H9 (cell line): Measurements from ENCODE around the gene SFXN2. TPM values are rescaled to one million over a fixed set of nuclear protein-coding genes. Genes with fewer than 3 reads are reported as not detected.

Source experiments
- DNase-seq: peaks from one replicate; pipeline ENCODE4 v3.0.0-alpha.2; 2017
- H2AFZ ChIP-seq: one replicate; pipeline ENCODE4 v1.6.1; 2013; ENCODE audit warnings: mild to moderate bottlenecking, low read length, control low read depth, moderate library complexity
- H2AK5ac ChIP-seq: 2 replicates; pipeline ENCODE4 v1.6.1; 2013; ENCODE audit warnings: low read length, control low read depth, mixed read lengths; ENCODE audit not compliant: insufficient read length
- H2BK120ac ChIP-seq: one replicate; pipeline ENCODE4 v1.6.1; 2013; ENCODE audit warnings: low read depth, mild to moderate bottlenecking, low read length, control low read depth, inconsistent platforms; ENCODE audit not compliant: poor library complexity, severe bottlenecking
- H2BK12ac ChIP-seq: 2 replicates; pipeline ENCODE4 v1.6.1; 2013; ENCODE audit warnings: low read length, control low read depth, mixed read lengths, low read depth; ENCODE audit not compliant: insufficient read length
- H2BK15ac ChIP-seq: 2 replicates; pipeline ENCODE4 v1.6.1; 2013; ENCODE audit warnings: low read depth, low read length, control low read depth
- H2BK20ac ChIP-seq: one replicate; pipeline ENCODE4 v1.6.1; 2013; ENCODE audit warnings: low read depth, mild to moderate bottlenecking, low read length, control low read depth, inconsistent platforms; ENCODE audit not compliant: poor library complexity, severe bottlenecking
- H2BK5ac ChIP-seq: 2 replicates; pipeline ENCODE4 v1.6.1; 2013; ENCODE audit warnings: low read length, control low read depth, mixed read lengths; ENCODE audit not compliant: insufficient read length
- H3K14ac ChIP-seq: 2 replicates; pipeline ENCODE4 v1.6.1; 2013; ENCODE audit warnings: low read length, control low read depth; ENCODE audit not compliant: insufficient read depth
- H3K18ac ChIP-seq: 2 replicates; pipeline ENCODE4 v1.6.1; 2013; ENCODE audit warnings: low read depth, mild to moderate bottlenecking, mixed read lengths, low read length, control low read depth; ENCODE audit not compliant: insufficient read length
- H3K23ac ChIP-seq: 2 replicates; pipeline ENCODE4 v1.6.1; 2013; ENCODE audit warnings: low read length, control low read depth, mixed read lengths, low read depth; ENCODE audit not compliant: insufficient read length
- H3K23me2 ChIP-seq: 2 replicates; pipeline ENCODE4 v1.6.1; 2013; ENCODE audit warnings: low read depth, mild to moderate bottlenecking, mixed read lengths, low read length, control low read depth; ENCODE audit not compliant: insufficient read length, poor library complexity, severe bottlenecking
- H3K27ac ChIP-seq: 2 replicates; pipeline ENCODE4 v1.5.1; 2013; ENCODE audit warnings: low read length, control low read depth, mixed read lengths, low read depth; ENCODE audit not compliant: insufficient read length
- H3K27me3 ChIP-seq: 2 replicates; pipeline ENCODE4 v1.6.1; 2013; ENCODE audit warnings: low read length, control low read depth, inconsistent platforms; ENCODE audit not compliant: insufficient read depth
- H3K4ac ChIP-seq: 2 replicates; pipeline ENCODE4 v1.6.1; 2013; ENCODE audit warnings: low read depth, mild to moderate bottlenecking, control low read depth, inconsistent platforms, low read length, moderate library complexity
- H3K4me1 ChIP-seq: 2 replicates; pipeline ENCODE4 v1.6.1; 2013; ENCODE audit warnings: low read length, control low read depth, inconsistent platforms; ENCODE audit not compliant: insufficient read depth
- H3K4me2 ChIP-seq: 2 replicates; pipeline ENCODE4 v1.6.1; 2013; ENCODE audit warnings: low read length, control low read depth, mixed read lengths; ENCODE audit not compliant: insufficient read length, insufficient read depth
- H3K56ac ChIP-seq: 2 replicates; pipeline ENCODE4 v1.6.1; 2013; ENCODE audit warnings: low read depth, mild to moderate bottlenecking, mixed read lengths, low read length, control low read depth; ENCODE audit not compliant: insufficient read length
- H3K79me1 ChIP-seq: 2 replicates; pipeline ENCODE4 v1.6.1; 2013; ENCODE audit warnings: low read depth, mild to moderate bottlenecking, moderate library complexity, low read length, control low read depth, inconsistent platforms; ENCODE audit not compliant: insufficient read depth, poor library complexity, severe bottlenecking
- H3K79me2 ChIP-seq: 2 replicates; pipeline ENCODE4 v1.6.1; 2013; ENCODE audit warnings: low read length, control low read depth, inconsistent platforms; ENCODE audit not compliant: insufficient read depth
- H3K9ac ChIP-seq: 2 replicates; pipeline ENCODE4 v1.6.1; 2013; ENCODE audit warnings: low read length, control low read depth, mixed read lengths; ENCODE audit not compliant: insufficient read length; ENCODE audit errors: extremely low read depth
- H3K9me3 ChIP-seq: one replicate; pipeline ENCODE4 v1.6.1; 2013; ENCODE audit warnings: low read depth, low read length, inconsistent platforms; ENCODE audit not compliant: control insufficient read depth
- H3T11ph ChIP-seq: one replicate; pipeline ENCODE4 v1.6.1; 2013; ENCODE audit warnings: mild to moderate bottlenecking, low read length, control low read depth, inconsistent platforms
- H4K20me1 ChIP-seq: one replicate; pipeline ENCODE4 v1.6.1; 2013; ENCODE audit not compliant: control insufficient read depth, insufficient read length, insufficient read depth
- H4K5ac ChIP-seq: 2 replicates; pipeline ENCODE4 v1.6.1; 2013; ENCODE audit warnings: low read depth, mild to moderate bottlenecking, mixed read lengths, low read length, control low read depth; ENCODE audit not compliant: insufficient read length
- H4K8ac ChIP-seq: replicated peaks from 2 replicates; pipeline ENCODE4 v1.6.1; 2013; ENCODE audit warnings: low read length, control low read depth, mixed read lengths, low read depth; ENCODE audit not compliant: insufficient read length
- H4K91ac ChIP-seq: 2 replicates; pipeline ENCODE4 v1.6.1; 2013; ENCODE audit warnings: low read depth, mild to moderate bottlenecking, moderate library complexity, mixed read lengths, low read length, control low read depth; ENCODE audit not compliant: insufficient read length
- H3K27ac Mint-ChIP-seq, 3 experiments: 2 replicates in 2 of 3; 3 replicates in 1 of 3; pipeline ENCODE4 v1.8.0; 2020 to 2021; ENCODE audit warnings: mixed read lengths in 3 of 3, mild to moderate bottlenecking in 1 of 3, moderate library complexity in 1 of 3
- H3K27me3 Mint-ChIP-seq: 2 replicates; pipeline ENCODE4 v1.8.0; 2021; ENCODE audit warnings: low read depth, mild to moderate bottlenecking, moderate library complexity, mixed read lengths
- H3K36me3 Mint-ChIP-seq, 3 experiments: 2 replicates in 2 of 3; 3 replicates in 1 of 3; pipeline ENCODE4 v1.8.0; 2020 to 2021; ENCODE audit warnings: low read depth in 3 of 3, mixed read lengths in 3 of 3; ENCODE audit not compliant: insufficient read depth in 1 of 3
- H3K4me1 Mint-ChIP-seq, 2 experiments: 2 replicates each; pipeline ENCODE4 v1.8.0; 2020; ENCODE audit warnings: mixed read lengths in 2 of 2
- H3K4me3 Mint-ChIP-seq, 2 experiments: 2 replicates in 1 of 2; 3 replicates in 1 of 2; pipeline ENCODE4 v1.8.0; 2020 to 2021; ENCODE audit warnings: mild to moderate bottlenecking in 2 of 2, mixed read lengths in 2 of 2, moderate library complexity in 1 of 2
- H3K9me3 Mint-ChIP-seq, 2 experiments: 2 replicates in 1 of 2; 3 replicates in 1 of 2; pipeline ENCODE4 v1.8.0; 2020; ENCODE audit warnings: mild to moderate bottlenecking in 2 of 2, mixed read lengths in 2 of 2, moderate library complexity in 1 of 2
- WGBS: extraction: QIAGEN DNeasy Blood & Tissue Kit; methylation state at CpG from one replicate; pipeline ENCODE4 v1.1.7; 2013; ENCODE audit warnings: missing lambda C conversion rate, low lambda C conversion rate, mixed read lengths; ENCODE audit not compliant: insufficient read length; ENCODE audit errors: extremely low coverage; 5-methylcytosine and 5-hydroxymethylcytosine counted together
- total RNA-seq: library from RNA; stranded (reverse); gene quantifications from 2 replicates; pipeline ENCODE4 v1.2.1, GENCODE V29; 2021
- TF ChIP-seq, protein P1 (sequence below): fragments of 200-600 bp; sonication (generic); conservative IDR thresholded peaks from 3 replicates; pipeline ENCODE4 v1.8.0; 2021; ENCODE audit warnings: antibody characterized with exemption, mild to moderate bottlenecking

SFXN2 gene
- total RNA-seq, 1 experiment from 2014 or later = 34.7 TPM

DNA sequence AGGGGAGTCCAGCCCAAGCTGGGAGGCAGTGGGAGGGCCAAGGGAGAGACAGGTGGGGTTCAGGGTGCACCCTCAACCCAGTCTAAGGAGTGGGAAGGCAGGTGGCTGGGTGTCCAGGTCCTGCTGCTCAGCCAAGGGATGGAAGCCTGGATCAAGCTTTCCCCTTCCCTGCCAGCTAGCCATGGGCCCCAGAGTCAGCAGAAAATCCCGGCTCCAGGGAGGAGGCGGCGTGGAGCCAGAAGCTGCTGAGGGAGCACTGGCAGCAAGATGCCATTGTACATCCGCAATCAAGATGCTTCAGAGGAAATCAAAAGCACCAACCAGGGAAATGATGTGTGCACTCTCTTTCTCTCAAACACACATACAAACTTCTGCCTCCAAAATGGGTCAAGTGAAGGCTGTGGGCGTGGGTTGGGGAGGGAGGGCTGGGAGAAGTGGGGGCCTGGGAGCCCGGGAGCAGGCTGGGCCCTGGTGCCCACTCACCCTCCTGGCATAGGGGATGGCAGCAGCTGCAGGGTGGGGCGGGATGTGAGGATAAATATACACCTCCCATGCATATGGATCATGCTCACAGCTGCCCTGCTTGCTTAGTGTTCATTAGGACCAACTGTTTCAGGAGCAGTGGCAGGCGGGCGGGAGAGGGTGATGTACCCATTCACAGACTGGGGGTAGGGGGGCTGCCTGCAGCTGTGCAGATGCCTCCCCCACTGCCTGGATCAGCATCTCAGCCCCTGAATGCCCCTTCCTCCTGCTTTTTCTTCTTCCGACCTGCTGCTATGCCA is 45.9 kb upstream of the SFXN2 start:
- no peaks in the 10 kb centered on the region for H3K27me3 ChIP-seq
- H3K79me2 ChIP-seq = no peaks in the 10 kb centered on the region
- no peak overlapping the region for H3K4me2 ChIP-seq
- no peak overlapping the region for H2BK20ac ChIP-seq
- TF ChIP-seq, protein P1, sequence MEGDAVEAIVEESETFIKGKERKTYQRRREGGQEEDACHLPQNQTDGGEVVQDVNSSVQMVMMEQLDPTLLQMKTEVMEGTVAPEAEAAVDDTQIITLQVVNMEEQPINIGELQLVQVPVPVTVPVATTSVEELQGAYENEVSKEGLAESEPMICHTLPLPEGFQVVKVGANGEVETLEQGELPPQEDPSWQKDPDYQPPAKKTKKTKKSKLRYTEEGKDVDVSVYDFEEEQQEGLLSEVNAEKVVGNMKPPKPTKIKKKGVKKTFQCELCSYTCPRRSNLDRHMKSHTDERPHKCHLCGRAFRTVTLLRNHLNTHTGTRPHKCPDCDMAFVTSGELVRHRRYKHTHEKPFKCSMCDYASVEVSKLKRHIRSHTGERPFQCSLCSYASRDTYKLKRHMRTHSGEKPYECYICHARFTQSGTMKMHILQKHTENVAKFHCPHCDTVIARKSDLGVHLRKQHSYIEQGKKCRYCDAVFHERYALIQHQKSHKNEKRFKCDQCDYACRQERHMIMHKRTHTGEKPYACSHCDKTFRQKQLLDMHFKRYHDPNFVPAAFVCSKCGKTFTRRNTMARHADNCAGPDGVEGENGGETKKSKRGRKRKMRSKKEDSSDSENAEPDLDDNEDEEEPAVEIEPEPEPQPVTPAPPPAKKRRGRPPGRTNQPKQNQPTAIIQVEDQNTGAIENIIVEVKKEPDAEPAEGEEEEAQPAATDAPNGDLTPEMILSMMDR = no peak
- H3K79me1 ChIP-seq = no peaks in the 10 kb centered on the region
- no peak overlapping the region for H3K9ac ChIP-seq
- H3K56ac ChIP-seq = no peak overlapping the region
- Mint-ChIP-seq H3K27ac (no peak overlapping the region; a peak in 1 of 7 replicates), H3K9me3 (no peaks in the 10 kb centered on the region; a peak in 1 of 5 replicates), H3K4me3 (no peak overlapping the region; a peak in 1 of 5 replicates), H3K27me3 (no peaks in the 10 kb centered on the region; the same call in 1 of the 2 replicates), H3K4me1 (peaks cover 33 to 41% of the 10 kb centered on the region in 2 experiments), H3K36me3 (no peaks in the 10 kb centered on the region; a peak in 1 of 7 replicates)
- H3K4ac ChIP-seq = no peak overlapping the region
- no peak overlapping the region for H2AK5ac ChIP-seq
- H2AFZ ChIP-seq = no peak overlapping the region
- H3K4me1 ChIP-seq = peaks cover 4% of the 10 kb centered on the region
- no peaks in the 10 kb centered on the region for H3K9me3 ChIP-seq
- no peaks in the 10 kb centered on the region for H4K20me1 ChIP-seq
- no peak overlapping the region for H4K5ac ChIP-seq
- H3K14ac ChIP-seq = no peak overlapping the region; the same call in 1 of the 2 replicates
- H3K18ac ChIP-seq = no peak overlapping the region
- H3K23ac ChIP-seq = no peak overlapping the region
- no peak overlapping the region for H4K8ac ChIP-seq
- WGBS = no CpG with 5 or more reads among the region's 10 CpGs
- H4K91ac ChIP-seq = no peak overlapping the region
- DNase-seq = no peak
- no peak overlapping the region for H2BK12ac ChIP-seq
- H3K27ac ChIP-seq = no peak overlapping the region
- H3T11ph ChIP-seq = no peak overlapping the region
- no peak overlapping the region for H2BK5ac ChIP-seq
- no peak overlapping the region for H2BK120ac ChIP-seq
- no peak overlapping the region for H2BK15ac ChIP-seq
- H3K23me2 ChIP-seq = no peaks in the 10 kb centered on the region
